ENCODE results near the gene IGF2R. TPM values are rescaled to one million over a fixed set of nuclear protein-coding genes. Genes with fewer than 3 reads are reported as not detected.
"Not testable (repeated sequence)": the region's sequence is repeated elsewhere in the genome, so short reads cannot be mapped to it uniquely, and the experiment has no call there.

The IGF2R gene
- total RNA-seq, 1 donor from 2014 or later = 87.3 TPM

GRCh38 chr6:160120087-160120486, 151.2 kb downstream of the IGF2R start:
- no peak for DNase-seq (ENCODE audit: low spot score)

DNA sequence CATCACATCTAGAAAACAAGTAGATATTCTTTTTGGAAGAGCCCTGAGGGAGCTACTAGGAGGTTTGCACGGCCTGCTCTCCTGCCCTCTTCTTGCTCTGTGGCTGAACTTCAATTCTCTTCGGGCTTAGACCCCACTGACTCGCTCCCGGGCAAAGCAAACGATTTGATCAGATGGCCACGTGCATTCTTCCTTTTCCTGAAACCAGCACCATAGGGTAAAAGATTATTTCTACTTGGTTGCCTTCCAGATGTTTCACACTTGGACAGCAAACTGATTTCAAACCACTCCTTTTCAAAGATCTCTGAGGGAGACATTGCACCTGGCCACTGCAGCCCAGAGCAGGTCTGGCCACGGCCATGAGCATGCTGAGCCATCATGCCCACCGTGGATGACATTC, 152.7 kb downstream of the IGF2R start, which contains the start of gene SLC22A1:
Gene SLC22A1 (plus strand): TSS at position 258 of the 400 bp plus-strand sequence. CDS start 121 bp downstream, at position 379.
- DNase-seq (ENCODE audit: low spot score) = no peak

DNA sequence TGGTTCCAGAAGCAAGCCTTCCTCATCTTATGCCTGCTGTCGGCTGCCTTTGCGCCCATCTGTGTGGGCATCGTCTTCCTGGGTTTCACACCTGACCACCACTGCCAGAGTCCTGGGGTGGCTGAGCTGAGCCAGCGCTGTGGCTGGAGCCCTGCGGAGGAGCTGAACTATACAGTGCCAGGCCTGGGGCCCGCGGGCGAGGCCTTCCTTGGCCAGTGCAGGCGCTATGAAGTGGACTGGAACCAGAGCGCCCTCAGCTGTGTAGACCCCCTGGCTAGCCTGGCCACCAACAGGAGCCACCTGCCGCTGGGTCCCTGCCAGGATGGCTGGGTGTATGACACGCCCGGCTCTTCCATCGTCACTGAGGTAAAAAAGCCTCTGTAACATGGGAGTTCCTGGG, 153.1 kb downstream of the IGF2R start:
- no peak for DNase-seq (ENCODE audit: low spot score)

- DNase-seq (ENCODE audit: low spot score) = no peak
Measured at GRCh38 chr6:160122744-160123143, 153.9 kb downstream of the IGF2R start.

- no peak for DNase-seq (ENCODE audit: low spot score)
Measured at GRCh38 chr6:160124007-160124406, 155.1 kb downstream of the IGF2R start.

DNA sequence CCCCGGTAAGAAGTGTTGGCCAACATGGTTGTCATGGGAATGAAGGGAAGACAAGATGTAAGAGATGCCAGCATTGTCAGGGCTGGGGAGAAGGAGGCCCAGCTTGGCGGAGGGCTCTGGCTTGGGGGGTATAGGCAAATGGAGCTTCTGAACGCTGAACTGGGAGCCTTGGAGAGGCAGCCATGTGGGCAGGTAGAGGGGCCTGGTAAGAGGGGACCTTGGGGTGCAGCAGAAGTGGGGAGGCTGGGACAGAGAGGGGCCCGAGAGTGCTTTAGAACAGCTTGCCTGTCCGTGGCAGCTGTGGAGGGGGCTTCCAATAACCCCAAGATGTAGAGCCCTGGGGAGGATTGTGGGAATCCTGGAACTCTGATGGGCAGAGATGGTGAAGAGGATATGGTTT, 155.7 kb downstream of the IGF2R start:
- DNase-seq (ENCODE audit: low spot score) = no peak

- not testable (repeated sequence) for DNase-seq (ENCODE audit: low spot score)
Measured at GRCh38 chr6:160125105-160125504, 156.2 kb downstream of the IGF2R start.

GRCh38 chr6:160127270-160128124, 158.6 kb downstream of the IGF2R start:
- DNase-seq (ENCODE audit: low spot score) = no peak

DNA sequence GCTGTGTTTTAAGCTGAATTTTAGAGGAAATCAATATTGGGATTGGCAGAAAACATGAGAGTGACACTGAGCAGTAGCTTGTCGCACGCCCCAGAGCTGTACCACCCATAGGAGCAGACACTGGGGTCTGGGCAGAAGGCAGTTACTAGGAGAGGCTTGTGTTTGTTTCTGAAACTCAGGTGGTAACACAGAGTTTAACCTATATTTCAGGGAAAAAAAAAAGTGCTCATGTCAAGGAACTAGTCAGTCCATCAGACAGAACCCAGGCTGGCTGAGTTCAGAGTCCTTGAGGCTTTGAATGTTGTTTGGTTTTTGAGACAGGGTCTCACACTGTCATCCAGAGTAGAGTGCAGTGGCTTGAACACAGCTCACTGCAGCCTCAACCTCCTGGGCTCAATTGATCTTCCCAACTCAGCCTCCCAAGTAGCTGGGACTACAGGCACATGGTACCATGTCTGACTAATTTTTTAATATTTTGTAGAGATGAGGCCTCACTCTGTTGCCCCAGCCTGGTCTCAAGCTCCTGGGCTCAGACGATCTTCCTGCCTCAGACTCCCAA, 159.3 kb downstream of the IGF2R start:
- DNase-seq (ENCODE audit: low spot score) = no peak

DNA sequence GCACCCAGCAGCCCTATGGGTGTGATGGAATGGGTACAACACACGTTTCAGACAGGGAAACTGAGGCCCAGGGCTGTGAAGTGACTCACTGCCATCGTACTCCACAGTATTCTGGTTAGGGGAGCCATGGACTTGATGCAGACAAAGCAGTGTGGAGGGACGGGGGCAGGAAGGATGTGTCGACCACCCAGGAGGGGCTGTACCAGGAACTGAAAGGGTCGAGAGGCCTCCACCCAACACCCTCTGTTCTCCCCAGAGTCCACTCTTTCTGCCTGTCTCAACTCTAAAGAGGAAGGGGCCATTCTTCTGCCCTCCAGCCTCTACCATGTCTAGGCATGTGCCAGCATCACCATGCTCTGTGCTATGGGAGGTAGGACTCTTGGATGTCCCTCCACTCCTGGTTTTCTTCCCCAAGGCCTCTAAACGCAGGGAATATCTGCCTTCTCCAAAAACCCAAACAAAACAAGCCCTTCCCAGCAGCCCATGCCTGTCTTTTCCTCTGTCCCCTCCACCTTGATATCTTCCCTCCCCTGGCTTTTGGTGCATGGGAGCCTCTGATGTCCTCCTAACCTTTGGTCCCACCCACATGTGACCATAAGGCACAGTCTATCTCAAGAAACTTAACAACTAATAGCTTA, 160.1 kb downstream of the IGF2R start:
- DNase-seq (ENCODE audit: low spot score) = no peak

- no peak for DNase-seq (ENCODE audit: low spot score)
Measured at GRCh38 chr6:160129881-160130615, 161.2 kb downstream of the IGF2R start.

GRCh38 chr6:160130729-160131484, 162.0 kb downstream of the IGF2R start:
- no peak for DNase-seq (ENCODE audit: low spot score)

GRCh38 chr6:160131636-160132296, 162.9 kb downstream of the IGF2R start:
- no peak for DNase-seq (ENCODE audit: low spot score)

- no peak for DNase-seq (ENCODE audit: low spot score)
Measured at GRCh38 chr6:160132297-160132637, 163.4 kb downstream of the IGF2R start.

GRCh38 chr6:160132776-160133338, 164.0 kb downstream of the IGF2R start:
- DNase-seq (ENCODE audit: low spot score) = no peak

DNA sequence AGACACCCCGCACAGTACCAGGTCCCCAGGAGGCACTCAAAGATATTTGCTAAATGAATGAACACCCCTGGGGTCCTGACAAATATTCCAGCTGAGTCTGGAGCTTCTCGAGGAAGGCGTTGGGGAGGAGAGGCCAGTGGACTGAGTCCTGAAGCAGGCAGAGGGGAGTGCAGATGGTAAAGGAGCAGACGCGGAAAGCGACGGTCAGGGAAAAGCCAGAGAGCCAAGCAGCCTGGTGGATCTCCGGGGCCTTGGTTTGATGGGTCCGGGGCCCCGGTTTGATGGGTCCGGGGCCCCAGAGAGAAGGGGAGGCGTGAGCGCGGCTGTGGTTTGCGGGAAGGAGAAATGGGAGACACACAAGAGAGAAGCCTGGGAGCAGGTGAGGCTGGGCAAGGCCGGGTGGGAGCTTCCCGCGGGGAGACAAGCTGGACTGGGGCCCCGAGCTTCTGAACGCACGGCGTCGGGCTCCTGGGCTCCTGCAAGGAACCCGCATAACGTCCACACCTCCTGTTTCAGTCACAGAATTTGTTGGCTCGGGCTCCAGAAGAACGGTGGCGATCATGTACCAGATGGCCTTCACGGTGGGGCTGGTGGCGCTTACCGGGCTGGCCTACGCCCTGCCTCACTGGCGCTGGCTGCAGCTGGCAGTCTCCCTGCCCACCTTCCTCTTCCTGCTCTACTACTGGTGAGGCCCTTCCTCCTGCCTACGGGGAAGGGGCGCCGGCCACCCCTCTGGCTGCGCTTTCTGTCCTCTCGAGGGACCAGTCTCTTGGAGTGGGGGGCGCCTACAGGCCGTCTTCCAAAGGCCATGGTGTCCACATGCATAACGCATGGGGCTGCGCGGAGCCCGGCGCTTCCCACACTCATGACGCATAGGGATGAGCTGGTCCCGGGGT, 164.8 kb downstream of the IGF2R start:
- DNase-seq (ENCODE audit: low spot score) = no peak

GRCh38 chr6:160134337-160134751, 165.5 kb downstream of the IGF2R start:
- DNase-seq (ENCODE audit: low spot score) = not testable (repeated sequence)

DNA sequence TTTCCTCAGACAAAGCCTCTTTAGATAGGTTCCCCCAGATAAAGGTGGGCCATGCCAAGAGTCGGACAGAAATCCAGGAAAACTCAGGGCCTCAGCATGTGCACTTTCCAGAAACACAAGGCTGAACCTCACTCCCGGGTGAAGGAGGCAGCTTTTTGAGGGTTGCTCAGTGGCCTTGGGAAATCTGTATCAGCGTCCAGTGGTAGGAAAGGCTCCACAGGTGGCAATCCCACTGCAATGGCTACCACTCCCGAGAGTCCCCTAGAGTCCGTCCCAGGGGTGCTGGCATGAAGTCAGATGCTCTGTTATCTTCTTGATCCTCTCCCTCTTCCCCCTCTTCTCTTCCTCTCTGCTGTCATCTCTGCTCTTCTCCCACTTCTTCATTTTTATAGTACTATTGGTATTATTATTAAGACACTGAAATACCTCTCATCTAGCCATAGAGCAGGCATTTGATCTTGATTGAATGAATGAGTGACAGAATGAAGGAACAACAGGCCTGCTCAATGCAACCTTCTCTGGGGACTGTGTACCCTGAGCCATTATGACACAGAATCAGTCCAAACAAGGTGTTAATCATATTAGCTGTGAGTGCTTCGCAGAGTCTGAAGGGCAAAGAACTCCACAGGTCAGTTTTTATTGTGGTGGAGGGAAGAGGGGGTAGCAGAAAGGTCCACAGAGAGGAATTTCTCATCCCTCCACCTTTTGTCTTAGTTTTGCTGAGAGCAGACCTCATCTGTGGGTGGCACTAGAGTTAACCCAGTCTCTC, 166.1 kb downstream of the IGF2R start:
- no peak for DNase-seq (ENCODE audit: low spot score)
